Cardiac muscle cell (in vitro differentiated cells and primary cell): Measurements from ENCODE around the gene TMEM156. TPM values are rescaled to one million over a fixed set of nuclear protein-coding genes. Genes with fewer than 3 reads are reported as not detected.
"Not testable (repeated sequence)": the region's sequence is repeated elsewhere in the genome, so short reads cannot be mapped to it uniquely, and the experiment has no call there.

ENCODE experiments used
- DNase-seq, 2 donors: peaks; one replicate each; pipeline versions ENCODE4 v3.0.0 to v3.0.0-alpha.2; 2010 to 2017; ENCODE audit warnings: low read depth in 1 of 2, low spot score in 1 of 2
- H3K27ac ChIP-seq: fragments of 200-600 bp; sonication (generic); 2 replicates; pipeline ENCODE4 v1.5.1; 2016
- H3K27me3 ChIP-seq: fragments of 200-600 bp; sonication (generic); 2 replicates; pipeline ENCODE4 v1.6.0; 2016; ENCODE audit warnings: control low read depth
- H3K36me3 ChIP-seq: fragments of 200-600 bp; sonication (generic); 2 replicates; pipeline ENCODE4 v1.5.1; 2016; ENCODE audit warnings: control low read depth
- H3K4me1 ChIP-seq: fragments of 200-600 bp; sonication (generic); 2 replicates; pipeline ENCODE4 v1.8.1; 2017; ENCODE audit warnings: low read depth, mild to moderate bottlenecking, mixed run types
- H3K4me3 ChIP-seq: fragments of 200-600 bp; sonication (generic); 2 replicates; pipeline ENCODE4 v1.5.1; 2016; ENCODE audit warnings: mild to moderate bottlenecking
- H3K9me3 ChIP-seq: fragments of 200-600 bp; sonication (generic); 2 replicates; pipeline ENCODE4 v1.5.1; 2017; ENCODE audit warnings: low read depth, mild to moderate bottlenecking, control low read depth
- polyA plus RNA-seq: library from polyadenylated mRNA; unstranded; fragments of >200 nt; fragmentation: Nextera tagmentation; extraction: Ambion mirVana; gene quantifications from 2 replicates; pipeline ENCODE4 v1.2.1, GENCODE V29; 2016
- total RNA-seq: library from RNA; depleted of rRNA; stranded (reverse); fragments of >200 nt; gene quantifications from 2 replicates; pipeline ENCODE4 v1.2.3, GENCODE V29; 2016
- TF ChIP-seq, protein P1 (sequence below): IDR thresholded peaks from 2 replicates; pipeline ENCODE4 v1.5.1; 2012; ENCODE audit warnings: low read depth, mild to moderate bottlenecking, low read length

TMEM156 gene
- total and polyA plus RNA-seq, 2 experiments from 2014 or later: not detected

DNA sequence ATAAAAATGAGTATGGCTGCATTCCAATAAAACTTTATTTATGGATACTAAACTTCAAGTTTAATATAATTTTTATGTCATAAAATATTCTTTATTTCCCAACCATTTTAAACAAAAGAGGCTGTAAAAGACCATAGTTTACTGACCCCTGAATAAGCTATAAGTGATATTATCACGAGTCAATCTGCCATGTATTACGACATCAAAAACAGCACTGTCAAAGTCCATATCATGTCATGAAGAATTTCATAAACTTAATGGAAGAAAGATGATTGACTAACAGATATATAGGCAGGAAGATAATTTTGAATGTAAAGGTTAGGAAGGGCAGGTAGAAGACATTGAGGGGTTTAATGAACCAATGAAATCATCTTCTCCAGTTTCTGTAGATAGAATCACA lies 18.2 kb downstream of the TMEM156 start:
- Histone ChIP-seq H3K36me3 (no peaks in the 10 kb centered on the region), H3K4me1 (no peaks in the 10 kb centered on the region), H3K9me3 (no peaks in the 10 kb centered on the region), H3K27me3 (no peaks in the 10 kb centered on the region), H3K4me3 (no peak overlapping the region), H3K27ac (no peak overlapping the region)
- no peak for DNase-seq
- TF ChIP-seq, protein P1, sequence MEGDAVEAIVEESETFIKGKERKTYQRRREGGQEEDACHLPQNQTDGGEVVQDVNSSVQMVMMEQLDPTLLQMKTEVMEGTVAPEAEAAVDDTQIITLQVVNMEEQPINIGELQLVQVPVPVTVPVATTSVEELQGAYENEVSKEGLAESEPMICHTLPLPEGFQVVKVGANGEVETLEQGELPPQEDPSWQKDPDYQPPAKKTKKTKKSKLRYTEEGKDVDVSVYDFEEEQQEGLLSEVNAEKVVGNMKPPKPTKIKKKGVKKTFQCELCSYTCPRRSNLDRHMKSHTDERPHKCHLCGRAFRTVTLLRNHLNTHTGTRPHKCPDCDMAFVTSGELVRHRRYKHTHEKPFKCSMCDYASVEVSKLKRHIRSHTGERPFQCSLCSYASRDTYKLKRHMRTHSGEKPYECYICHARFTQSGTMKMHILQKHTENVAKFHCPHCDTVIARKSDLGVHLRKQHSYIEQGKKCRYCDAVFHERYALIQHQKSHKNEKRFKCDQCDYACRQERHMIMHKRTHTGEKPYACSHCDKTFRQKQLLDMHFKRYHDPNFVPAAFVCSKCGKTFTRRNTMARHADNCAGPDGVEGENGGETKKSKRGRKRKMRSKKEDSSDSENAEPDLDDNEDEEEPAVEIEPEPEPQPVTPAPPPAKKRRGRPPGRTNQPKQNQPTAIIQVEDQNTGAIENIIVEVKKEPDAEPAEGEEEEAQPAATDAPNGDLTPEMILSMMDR: no peak

DNA sequence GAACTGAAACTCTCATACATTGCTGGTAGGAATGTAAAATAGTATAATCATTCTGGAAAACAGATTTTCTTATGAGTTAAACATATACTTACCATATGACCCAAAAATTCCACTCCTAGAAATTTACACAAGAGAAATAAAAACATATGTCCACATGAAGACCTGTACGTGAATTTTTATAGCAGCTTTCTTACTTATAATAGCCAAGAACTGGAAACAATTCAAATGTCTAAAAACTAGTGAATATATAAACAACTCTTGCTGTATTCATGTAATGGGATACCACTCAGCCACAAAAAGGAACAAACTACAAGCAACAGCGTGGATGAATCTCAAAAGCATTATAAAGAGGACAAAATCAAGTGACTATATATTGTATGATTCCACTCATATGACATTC lies 27.5 kb downstream of the TMEM156 start:
- Histone ChIP-seq H3K4me3 (no peak overlapping the region), H3K27ac (no peak overlapping the region), H3K9me3 (no peaks in the 10 kb centered on the region), H3K4me1 (no peaks in the 10 kb centered on the region), H3K27me3 (no peaks in the 10 kb centered on the region), H3K36me3 (no peaks in the 10 kb centered on the region)
- TF ChIP-seq, protein P1: no peak
- no peak for DNase-seq

DNA sequence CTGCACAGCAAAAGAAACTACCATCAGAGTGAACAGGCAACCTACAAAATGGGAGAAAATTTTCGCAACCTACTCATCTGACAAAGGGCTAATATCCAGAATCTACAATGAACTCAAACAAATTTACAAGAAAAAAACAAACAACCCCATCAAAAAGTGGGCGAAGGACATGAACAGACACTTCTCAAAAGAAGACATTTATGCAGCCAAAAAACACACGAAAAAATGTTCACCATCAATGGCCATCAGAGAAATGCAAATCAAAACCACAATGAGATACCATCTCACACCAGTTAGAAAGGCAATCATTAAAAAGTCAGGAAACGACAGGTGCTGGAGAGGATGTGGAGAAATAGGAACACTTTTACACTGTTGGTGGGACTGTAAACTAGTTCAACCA lies 30.2 kb downstream of the TMEM156 start:
- H3K27me3 ChIP-seq: not testable (repeated sequence)

DNA sequence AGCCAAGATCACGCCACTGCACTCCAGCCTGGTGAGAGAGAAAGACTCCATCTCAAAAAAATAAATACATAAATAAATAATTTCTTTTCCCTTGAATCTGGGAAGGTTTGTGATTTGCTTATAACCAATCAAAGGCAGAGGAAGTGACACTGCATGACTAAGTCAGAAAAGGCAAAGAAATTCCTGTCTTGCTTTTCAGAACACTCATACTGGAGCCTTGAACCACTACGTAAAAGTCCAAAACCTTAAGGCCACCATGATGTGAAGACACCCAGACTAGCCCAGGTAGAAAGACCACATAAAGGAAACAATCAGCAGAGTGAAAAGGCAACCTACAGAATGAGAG lies 36.6 kb downstream of the TMEM156 start:
- no peaks in the 10 kb centered on the region for H3K4me1 ChIP-seq
- no peaks in the 10 kb centered on the region for H3K27me3 ChIP-seq
- H3K4me3 ChIP-seq: no peak overlapping the region
- TF ChIP-seq, protein P1: no peak
- no peaks in the 10 kb centered on the region for H3K9me3 ChIP-seq
- no peak overlapping the region for H3K27ac ChIP-seq
- no peaks in the 10 kb centered on the region for H3K36me3 ChIP-seq
- DNase-seq: no peak

More for the DNA sequence above, 30.2 kb downstream of the TMEM156 start:
- not testable (repeated sequence) for H3K4me1 ChIP-seq, H3K36me3 ChIP-seq, H3K27ac ChIP-seq, DNase-seq, H3K9me3 ChIP-seq, H3K4me3 ChIP-seq

DNA sequence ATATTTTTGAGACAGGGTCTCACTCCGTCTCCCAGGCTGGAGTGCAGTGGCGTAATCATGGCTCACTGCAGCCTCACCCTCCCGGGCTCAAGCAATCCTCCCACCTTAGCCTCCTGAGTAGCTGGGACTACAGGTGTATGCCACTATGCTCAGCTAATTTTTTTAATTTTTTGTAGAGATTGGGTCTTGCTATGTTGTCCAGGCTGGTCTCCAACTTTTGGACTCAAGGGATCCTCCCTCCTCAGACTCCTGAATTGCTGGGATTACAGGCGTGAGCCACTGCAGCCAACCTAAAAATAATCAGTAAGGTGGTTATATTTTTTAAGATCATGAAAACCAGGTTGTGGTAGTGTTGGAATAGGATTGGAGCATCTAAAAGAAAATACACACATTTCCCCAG lies 38.1 kb downstream of the TMEM156 start:
- Histone ChIP-seq H3K36me3 (no peaks in the 10 kb centered on the region), H3K4me3 (no peak overlapping the region), H3K4me1 (no peaks in the 10 kb centered on the region), H3K9me3 (no peaks in the 10 kb centered on the region), H3K27me3 (no peaks in the 10 kb centered on the region), H3K27ac (no peak overlapping the region)
- DNase-seq: no peak
- TF ChIP-seq, protein P1: no peak

DNA sequence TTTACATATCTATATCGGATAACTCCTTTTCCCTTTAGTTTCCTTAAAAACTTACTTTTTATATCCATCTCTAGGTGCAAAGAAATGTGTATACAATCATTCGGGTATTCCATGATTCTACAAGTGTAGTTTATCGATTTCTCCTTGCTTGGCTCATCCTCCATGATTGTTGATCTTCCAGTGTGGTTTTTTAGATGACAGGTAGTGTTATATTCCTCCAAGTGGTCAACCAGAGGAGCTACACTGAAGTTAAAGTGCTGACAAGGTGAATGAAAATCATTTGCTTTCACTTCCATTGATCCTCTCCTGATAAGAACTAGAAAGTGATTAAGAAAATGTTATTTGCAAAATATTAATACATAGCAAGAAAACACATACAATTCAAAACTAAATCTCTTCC lies 38.5 kb downstream of the TMEM156 start:
- no peaks in the 10 kb centered on the region for H3K9me3 ChIP-seq
- TF ChIP-seq, protein P1: peak; percentile 6
- no peak overlapping the region for H3K4me3 ChIP-seq
- H3K36me3 ChIP-seq: no peaks in the 10 kb centered on the region
- no peak overlapping the region for H3K27ac ChIP-seq
- no peaks in the 10 kb centered on the region for H3K27me3 ChIP-seq
- DNase-seq: no peak
- H3K4me1 ChIP-seq: no peaks in the 10 kb centered on the region
